Measurements from ENCODE around the gene MED31. TPM values are rescaled to one million over a fixed set of nuclear protein-coding genes. Genes with fewer than 3 reads are reported as not detected.
"Not testable (repeated sequence)": the region's sequence is repeated elsewhere in the genome, so short reads cannot be mapped to it uniquely, and the experiment has no call there.

Gene MED31
- total RNA-seq, 3 donors from 2014 or later = 12.1 to 13.5 (median 12.6) TPM

GRCh38 chr17:6695565-6695964 is 44.2 kb upstream of the MED31 start:
- intact Hi-C loops (cut with DNase I, micrococcal nuclease) = no loop called here
- DNase-seq (no peak), ATAC-seq (no peak)
- Histone ChIP-seq H3K9me3 (no peaks in the 10 kb centered on the region), H3K4me1 (ENCODE audit: low read depth) (no peaks in the 10 kb centered on the region), H3K4me3 (no peak overlapping the region), H3K36me3 (ENCODE audit: low read depth) (no peaks in the 10 kb centered on the region)
- TF ChIP-seq, protein P1, sequence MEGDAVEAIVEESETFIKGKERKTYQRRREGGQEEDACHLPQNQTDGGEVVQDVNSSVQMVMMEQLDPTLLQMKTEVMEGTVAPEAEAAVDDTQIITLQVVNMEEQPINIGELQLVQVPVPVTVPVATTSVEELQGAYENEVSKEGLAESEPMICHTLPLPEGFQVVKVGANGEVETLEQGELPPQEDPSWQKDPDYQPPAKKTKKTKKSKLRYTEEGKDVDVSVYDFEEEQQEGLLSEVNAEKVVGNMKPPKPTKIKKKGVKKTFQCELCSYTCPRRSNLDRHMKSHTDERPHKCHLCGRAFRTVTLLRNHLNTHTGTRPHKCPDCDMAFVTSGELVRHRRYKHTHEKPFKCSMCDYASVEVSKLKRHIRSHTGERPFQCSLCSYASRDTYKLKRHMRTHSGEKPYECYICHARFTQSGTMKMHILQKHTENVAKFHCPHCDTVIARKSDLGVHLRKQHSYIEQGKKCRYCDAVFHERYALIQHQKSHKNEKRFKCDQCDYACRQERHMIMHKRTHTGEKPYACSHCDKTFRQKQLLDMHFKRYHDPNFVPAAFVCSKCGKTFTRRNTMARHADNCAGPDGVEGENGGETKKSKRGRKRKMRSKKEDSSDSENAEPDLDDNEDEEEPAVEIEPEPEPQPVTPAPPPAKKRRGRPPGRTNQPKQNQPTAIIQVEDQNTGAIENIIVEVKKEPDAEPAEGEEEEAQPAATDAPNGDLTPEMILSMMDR (IDR thresholded peaks at IDR 0.05) = no peak

- Histone ChIP-seq H3K4me1 (ENCODE audit: low read depth) (no peaks in the 10 kb centered on the region), H3K9me3 (no peaks in the 10 kb centered on the region), H3K36me3 (ENCODE audit: low read depth) (no peaks in the 10 kb centered on the region), H3K4me3 (no peak overlapping the region)
- TF ChIP-seq, protein P1 (IDR thresholded peaks at IDR 0.05) = no peak
- DNase-seq (no peak), ATAC-seq (no peak)
- intact Hi-C loops (cut with DNase I, micrococcal nuclease) = no loop called here
These were observed 43.6 kb upstream of the MED31 start for GRCh38 chr17:6695051-6695450.

- ATAC-seq; DNase-seq; H3K4me3 ChIP-seq; H3K4me1 ChIP-seq (ENCODE audit: low read depth); intact Hi-C loops (cut with DNase I, micrococcal nuclease); H3K36me3 ChIP-seq (ENCODE audit: low read depth); H3K9me3 ChIP-seq: not testable (repeated sequence)
These were observed 40.6 kb upstream of the MED31 start for GRCh38 chr17:6691958-6692357.

GRCh38 chr17:6691546-6691945 is 40.1 kb upstream of the MED31 start:
- TF ChIP-seq, protein P1 (IDR thresholded peaks at IDR 0.05) = no peak
- Histone ChIP-seq H3K36me3 (ENCODE audit: low read depth) (no peaks in the 10 kb centered on the region), H3K9me3 (no peaks in the 10 kb centered on the region), H3K4me1 (ENCODE audit: low read depth) (no peaks in the 10 kb centered on the region), H3K4me3 (no peak overlapping the region)
- ATAC-seq (no peak), DNase-seq (no peak)
- intact Hi-C loops (cut with DNase I, micrococcal nuclease) = no loop called here

DNA sequence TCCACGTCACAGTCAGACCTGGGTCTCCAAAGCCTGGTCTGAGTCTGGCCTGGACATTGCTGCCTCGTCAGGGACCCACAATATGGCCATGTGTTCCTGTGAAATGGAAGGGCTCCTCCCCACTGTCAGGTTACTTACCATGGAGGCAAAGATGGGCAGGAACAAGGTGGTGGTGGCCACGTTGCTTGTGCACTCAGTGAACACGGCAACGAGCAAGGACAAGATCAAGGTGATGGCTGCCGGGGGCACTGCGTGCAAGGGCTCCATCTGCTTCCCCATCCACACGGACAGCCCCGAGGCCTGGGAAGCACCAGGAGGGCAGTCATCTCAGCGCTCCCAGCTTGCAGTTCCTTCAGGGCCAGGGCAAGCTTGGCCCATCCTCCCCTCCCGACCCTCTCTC is 39.2 kb upstream of the MED31 start:
- H3K36me3 ChIP-seq (ENCODE audit: low read depth) = no peaks in the 10 kb centered on the region
- ATAC-seq = no peak
- TF ChIP-seq, protein P1 (IDR thresholded peaks at IDR 0.05) = no peak
- H3K9me3 ChIP-seq = no peaks in the 10 kb centered on the region
- H3K4me3 ChIP-seq = no peak overlapping the region
- H3K4me1 ChIP-seq (ENCODE audit: low read depth) = no peaks in the 10 kb centered on the region
- intact Hi-C loops (cut with DNase I, micrococcal nuclease) = no loop called here
- no peak for DNase-seq

DNA sequence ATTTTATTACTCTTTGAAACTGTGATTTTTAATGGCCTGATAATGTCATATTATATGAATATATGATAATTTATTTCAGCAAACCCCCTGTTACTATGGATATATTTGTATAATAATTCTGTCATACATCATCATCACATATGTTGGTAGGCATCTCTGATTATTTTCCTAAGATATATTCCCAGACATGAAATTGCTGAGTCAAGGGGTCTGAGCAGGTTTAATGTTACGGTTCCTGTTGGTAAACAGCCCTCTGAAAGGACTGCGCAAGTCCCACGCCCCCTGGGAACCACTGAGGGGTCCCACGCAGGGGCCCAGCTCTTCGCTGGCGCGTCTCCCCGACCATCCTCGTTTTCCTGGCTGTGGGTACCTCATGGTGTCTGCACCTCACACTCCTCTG is 37.5 kb upstream of the MED31 start:
- intact Hi-C loops (cut with DNase I, micrococcal nuclease) = no loop called here
- no peaks in the 10 kb centered on the region for H3K4me1 ChIP-seq (ENCODE audit: low read depth)
- no peaks in the 10 kb centered on the region for H3K36me3 ChIP-seq (ENCODE audit: low read depth)
- ATAC-seq = no peak
- H3K4me3 ChIP-seq = no peak overlapping the region
- TF ChIP-seq, protein P1 (IDR thresholded peaks at IDR 0.05) = no peak
- no peaks in the 10 kb centered on the region for H3K9me3 ChIP-seq
- DNase-seq = no peak

Data from mucosa of descending colon (tissue), 3 donors.